Activated CD4-positive, CD25-positive, alpha-beta regulatory T cell treated with anti-CD3 and anti-CD28 coated beads, Interleukin-2, amount 50 U/mL, for 24 hours (primary cell): ENCODE results near the gene FAM229A.
"Not testable (repeated sequence)": the region's sequence is repeated elsewhere in the genome, so short reads cannot be mapped to it uniquely, and the experiment has no call there.

Experiments used
- ATAC-seq, 2 donors: fragments of 150-1000 bp; cut with Tn5 transposase; one replicate each; pipeline ENCODE4 v1.10.0; 2021; ENCODE audit warnings: mild to moderate bottlenecking in 1 of 2, moderate library complexity in 1 of 2

The FAM229A gene, protein sequence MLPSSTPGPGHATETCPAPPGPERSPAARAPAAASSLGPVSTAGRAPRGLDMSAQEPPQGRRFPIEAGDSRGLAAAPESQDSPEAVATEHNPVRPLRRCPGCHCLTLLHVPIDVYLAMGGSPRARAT

DNA sequence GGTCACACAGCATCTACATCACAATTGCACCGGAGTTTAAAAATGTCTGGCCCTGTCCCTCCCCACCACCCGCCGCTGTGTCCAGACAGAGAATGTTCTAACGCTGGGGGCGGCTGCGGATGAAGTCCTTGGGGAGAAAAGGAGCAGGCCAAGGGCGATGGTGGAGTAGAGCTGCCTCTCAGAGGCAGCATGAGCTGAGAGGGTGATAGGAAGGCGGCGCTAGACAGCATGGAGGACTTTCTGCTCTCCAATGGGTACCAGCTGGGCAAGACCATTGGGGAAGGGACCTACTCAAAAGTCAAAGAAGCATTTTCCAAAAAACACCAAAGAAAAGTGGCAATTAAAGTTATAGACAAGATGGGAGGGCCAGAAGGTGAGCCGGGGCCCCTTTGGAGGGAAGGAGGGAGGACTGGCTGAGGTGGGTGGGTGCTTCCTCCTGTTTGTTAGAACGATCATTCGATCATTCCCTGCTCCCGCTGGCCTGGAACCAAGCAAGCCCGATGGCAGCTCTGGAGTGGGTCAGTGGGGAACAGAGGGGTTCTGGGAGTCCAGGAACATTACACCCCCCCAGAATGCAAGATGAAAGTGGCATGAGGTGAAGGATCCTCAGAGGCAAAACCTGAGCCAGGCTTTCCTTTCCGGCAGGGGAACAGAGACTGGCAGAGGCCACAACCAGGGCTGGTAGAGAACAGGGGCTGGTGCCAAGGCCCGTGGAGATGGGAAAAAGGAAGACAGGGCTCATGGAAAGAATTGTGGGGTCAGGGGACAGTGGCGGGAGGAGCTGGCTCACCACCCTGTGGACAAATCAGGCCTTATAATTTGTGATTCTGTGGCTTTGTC is at the start of gene FAM229A, which contains the start of gene TSSK3:
TSS of gene FAM229A (minus strand) at position 12 of the 840 bp plus-strand sequence. CDS start 394 bp downstream, outside the sequence.
TSS of gene TSSK3 (plus strand) at position 66 of the 840 bp plus-strand sequence. CDS start at position 229, 163 bp downstream.
- no peak for ATAC-seq

DNA sequence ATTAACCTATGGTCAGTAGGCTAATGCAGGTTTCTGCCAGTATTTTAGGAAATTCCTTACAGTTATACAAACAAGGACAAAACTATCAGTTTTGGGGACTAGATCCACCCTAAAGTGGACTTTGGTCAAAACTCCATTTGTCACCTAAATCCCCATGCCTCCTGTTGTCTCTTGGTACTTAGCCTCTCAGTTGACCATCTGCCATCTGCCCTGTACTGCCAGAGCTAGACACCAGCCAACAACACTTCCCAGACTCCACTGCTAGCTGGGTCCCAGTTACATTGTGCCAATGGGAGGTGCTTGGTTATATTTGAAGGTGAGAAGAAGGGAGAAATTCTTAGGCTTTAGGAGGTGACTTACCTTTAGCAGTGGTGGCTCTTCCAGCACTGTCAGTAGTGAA is 49.0 kb upstream of the FAM229A start:
- no peak for ATAC-seq

DNA sequence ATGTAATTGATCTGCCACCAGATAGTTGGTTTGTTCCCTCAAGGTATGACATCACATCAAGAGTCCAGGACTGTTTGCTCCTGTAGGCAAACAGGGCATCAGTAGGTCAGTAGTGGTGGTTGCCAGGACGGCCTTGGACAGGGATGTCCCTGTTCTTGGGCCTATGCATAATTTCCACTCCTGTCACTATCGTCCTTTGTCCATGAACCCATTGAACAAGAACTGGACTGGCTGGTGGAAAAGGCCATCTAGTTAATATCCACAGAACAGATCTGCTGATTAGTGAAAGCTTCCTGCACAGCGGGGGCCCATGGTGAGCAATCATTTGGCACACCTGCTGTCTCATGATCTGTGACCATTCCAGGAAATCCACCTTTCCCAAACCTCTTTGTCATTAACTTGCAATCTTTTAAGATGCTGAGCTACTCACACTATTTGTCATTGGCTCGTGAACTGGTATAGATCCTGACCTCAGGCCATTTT is 44.4 kb upstream of the FAM229A start:
- no peak for ATAC-seq

DNA sequence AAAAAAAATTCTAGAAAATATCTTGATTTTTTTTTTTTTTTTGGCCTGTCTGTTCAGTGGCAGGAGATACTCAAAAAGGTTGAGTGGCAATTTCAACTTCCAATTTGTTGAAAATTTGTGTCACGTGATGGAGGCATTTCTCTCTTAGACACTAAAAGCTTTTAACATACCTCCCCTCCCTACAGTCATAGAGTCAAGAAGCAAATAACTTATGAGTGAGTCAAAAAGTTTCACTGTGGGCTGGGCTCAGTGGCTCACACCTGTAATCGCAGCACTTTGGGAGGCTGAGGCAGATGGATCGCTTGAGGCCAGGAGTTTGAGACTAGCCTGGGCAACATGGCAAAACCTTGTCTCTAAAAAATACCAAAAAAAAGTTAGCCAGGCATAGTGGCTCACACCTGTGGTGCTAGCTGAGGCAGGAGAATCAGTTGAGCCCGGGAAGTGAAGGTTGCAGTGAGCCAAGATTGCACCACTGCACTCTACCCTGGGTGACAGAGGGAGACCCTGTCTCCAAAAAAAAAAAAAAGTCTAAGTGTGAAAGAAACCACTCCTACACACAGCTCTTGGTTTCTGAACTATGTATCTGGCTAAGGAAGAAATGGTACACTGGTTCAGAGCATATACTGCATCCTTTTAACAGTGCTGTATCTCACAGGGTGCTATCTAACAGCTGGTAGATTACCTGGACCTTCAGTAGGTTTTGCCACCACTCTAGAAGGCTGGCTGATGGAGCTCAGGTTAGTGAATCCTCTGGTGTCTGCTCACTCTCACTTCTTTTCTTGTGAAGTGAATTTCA is 43.6 kb upstream of the FAM229A start:
- no peak for ATAC-seq

DNA sequence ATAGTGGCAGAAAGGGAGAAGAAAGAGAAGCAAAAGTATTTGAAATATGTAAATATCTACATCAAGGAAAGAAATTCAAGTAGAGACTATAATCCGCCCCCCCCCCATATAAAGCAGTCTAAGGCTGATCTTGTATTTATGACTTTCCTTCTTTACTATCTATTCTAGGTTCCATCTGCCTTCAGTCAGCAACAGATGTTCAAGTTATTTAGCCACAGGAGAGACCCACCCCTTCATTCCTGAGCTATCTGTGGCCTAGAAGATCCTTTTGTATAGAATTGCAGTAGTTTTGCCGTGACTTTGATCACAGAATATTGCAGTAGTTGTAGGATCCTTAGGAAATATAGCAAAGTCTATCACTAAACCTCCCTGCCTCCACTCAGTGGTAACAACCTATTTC is 42.7 kb upstream of the FAM229A start:
- no peak for ATAC-seq

DNA sequence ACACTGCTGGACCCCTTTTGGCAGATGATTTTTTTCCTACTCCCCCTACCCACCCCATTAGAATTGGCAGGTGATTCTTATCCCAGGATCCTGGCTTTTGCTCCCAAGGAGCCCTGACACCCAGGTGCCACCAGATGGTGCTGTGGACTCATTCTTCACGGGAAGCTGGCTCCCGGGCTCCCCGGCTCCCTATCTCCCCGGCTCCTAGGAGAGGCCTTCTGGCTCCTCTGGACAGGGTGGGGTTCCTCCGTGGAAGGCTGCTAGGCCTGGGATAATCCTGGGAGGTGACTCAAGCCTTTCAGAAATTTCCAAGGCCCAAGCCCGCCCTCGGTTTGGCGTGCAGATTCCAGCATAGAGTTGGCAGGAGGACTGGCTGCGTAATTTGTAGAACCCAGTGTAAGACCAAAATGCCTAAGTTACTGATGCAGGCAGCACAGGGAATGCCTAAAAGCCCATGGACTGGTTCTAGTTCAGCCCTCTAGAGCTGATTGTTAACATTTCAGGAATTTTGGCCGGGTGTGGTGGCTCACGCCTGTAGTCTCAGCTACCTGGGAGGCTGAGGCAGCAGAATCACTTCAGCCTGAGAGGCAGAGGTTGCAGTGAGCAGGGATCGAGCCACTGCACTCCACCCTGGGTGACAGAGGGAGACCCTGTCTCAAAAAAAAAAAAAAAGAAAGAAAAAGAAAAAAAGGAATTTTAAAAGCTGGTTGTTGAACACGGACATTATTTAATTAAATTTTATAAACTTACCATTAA is 38.8 kb upstream of the FAM229A start:
- peak in 1 of 2 donors; percentile 65 for ATAC-seq

DNA sequence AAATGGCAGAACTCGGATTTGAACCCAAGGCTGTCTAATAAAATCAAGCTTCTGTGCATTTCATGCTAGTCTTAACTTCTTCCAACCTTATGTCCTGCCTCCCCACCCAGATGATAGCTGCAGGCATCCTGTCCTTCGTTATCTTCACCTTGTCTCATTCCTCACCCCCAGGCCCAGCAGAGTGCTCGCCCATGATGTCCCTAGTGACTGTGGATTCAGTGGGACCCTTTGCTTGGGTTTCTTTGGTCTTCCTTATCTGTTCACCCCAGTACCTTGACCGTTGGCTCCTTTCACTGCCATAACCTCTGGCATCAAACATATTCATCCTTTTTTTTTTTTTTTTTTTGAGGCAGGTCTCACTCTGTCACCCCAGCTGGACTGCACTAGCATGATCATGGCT is 37.6 kb upstream of the FAM229A start:
- ATAC-seq: no peak

DNA sequence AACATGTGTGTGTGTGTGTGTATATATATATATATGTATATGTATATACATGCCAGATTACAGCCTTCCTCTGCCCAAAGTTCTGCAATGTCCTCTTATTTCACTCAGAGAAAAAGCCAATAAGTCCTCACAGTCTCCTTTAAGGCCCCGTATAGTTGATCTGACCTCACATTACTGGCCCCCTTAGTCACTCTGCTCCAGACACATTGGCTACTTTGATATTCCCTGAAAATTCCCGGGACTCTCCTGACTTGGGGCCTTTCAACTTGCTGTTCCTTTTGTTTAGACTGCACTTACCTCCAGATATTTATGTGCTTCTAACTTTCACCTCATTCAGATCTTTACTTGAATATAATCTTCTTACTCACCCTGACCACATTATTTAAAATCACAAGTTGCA is 36.1 kb upstream of the FAM229A start:
- ATAC-seq: no peak

DNA sequence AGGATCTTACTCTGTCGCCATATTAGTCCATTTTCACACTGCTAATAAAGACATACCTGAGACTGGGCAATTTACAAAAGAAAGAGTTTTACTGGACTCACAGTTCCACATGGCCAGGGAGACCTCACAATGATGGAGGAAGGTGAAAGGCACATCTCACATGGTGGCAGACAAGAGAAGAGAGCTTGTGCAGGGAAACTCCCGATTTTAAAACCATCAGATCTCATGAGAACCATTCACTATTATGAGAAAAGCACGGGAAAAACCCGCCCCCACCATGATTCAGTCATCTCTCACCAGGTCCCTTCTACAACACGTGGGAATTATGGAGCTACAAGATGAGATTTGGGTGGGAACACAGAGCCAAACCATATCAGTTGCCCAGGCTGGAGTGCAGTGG is 34.2 kb upstream of the FAM229A start:
- not testable (repeated sequence) for ATAC-seq

DNA sequence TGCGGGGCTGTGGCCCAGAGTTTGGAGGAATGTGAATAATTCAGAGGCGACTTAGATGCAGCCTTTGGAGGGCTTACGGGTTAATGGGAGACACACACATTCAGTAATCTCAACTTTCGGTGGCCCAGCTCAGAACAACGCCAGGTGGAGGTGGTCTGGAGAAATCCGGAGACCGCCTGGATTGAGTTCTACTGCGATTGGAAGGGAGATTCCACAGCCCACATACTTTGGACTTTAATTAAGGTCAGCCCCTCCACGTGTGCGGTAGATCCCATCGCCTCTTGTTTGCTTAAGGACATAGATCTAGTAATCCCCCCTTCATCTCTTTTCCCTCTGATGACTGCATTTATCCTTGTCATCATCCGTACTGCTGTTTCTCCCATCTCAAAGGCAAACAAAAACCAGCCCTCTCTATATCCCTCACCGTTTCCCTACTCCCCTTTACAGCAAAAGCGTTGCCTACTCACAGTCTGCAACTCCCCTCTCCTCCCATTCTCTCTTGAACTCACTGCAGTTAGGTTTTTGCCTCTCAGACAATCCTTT is 32.7 kb upstream of the FAM229A start:
- no peak for ATAC-seq

DNA sequence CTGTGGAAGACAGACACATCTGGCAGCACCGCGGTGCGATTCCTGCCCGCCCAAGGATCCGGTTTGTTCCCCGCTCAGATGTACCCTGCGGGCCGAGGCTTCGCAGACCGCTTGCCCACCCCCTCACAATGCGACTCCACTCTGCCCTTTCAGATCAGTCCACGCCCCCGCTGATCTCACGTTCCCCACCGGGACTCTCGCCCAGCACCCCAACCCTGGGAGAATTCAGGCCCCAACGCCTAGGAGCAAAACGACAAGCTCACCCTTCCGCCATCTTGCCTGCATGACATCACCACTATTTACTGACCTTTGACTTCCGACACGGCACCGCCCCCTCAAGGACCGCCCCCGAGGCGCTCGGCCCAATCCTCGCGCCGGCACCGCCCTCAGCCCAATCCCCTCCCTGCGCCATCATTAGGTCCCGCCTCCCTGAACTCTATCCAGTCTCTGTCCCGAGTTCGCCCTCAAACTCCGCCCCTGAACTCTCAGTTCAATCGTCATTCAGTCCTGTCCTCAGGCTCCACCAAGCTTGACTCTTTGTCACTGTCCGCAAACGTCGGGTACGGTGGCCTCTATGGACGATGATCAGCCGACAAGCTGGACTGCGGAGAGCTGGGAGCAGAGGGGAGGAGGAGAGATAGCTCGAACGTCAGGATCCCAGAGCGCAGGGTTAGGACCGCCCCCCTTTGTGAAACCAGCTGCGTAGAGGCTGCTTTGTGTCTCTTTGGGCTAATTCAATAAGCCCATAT is 32.0 kb upstream of the FAM229A start, which contains the start of gene BSDC1:
TSS of gene BSDC1 (minus strand) at position 301 of the 749 bp plus-strand sequence. CDS start at position 274, 27 bp downstream.
- peak; percentile 96 to 98 for ATAC-seq

DNA sequence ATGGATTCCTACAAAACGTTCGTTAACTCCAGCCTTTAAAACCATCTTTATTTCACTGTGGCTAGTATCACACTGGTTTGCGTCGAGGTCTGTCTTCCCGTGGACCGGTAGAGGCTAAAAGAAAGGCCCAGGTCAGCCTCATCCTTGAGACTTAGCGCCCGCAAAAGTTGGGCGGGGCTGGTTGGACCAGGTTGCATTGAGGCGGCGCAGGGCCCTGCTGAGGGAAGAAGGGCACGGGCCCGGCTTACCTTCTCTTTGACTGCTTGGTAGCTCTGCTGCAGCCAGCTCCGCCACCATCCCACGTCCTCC is 31.5 kb upstream of the FAM229A start:
- peak; percentile 7 to 12 for ATAC-seq

DNA sequence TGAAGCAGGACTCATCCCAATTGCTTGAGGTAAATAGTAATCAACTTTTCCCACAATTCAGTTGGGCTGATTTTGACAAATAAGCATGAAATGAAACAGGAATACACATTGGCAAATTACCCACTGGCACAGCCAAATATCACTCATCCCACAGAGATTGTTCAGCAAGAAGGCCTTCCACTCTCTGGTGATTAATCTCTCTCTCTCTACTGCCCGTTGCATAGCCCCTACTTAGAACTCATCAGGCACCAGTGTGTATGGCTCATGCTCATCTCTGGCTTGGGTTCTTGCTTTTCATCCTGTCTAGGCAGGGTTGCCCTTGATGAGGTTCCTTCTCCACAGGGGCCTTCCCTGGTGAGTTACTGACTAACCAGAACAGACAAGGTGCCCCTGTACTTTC is 30.9 kb upstream of the FAM229A start:
- ATAC-seq: no peak

DNA sequence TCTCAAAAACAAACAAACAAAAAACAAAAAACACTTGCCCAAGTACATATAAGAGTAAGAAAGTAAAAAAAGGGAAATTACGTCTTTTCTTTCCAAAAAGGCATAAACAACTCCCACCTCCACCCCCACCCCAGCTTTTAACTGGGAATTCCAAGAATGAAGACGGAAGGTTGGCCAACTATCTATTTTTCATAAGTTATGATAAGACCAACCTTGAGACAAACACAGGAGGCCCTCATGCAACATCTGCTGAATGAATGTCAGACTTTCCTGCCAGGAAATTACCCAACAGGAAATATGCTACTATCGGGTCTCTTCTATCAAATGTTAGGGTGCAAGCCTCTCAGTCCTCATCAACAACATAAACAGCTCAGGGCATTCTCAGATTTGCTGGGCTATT is 30.0 kb upstream of the FAM229A start:
- ATAC-seq: no peak

DNA sequence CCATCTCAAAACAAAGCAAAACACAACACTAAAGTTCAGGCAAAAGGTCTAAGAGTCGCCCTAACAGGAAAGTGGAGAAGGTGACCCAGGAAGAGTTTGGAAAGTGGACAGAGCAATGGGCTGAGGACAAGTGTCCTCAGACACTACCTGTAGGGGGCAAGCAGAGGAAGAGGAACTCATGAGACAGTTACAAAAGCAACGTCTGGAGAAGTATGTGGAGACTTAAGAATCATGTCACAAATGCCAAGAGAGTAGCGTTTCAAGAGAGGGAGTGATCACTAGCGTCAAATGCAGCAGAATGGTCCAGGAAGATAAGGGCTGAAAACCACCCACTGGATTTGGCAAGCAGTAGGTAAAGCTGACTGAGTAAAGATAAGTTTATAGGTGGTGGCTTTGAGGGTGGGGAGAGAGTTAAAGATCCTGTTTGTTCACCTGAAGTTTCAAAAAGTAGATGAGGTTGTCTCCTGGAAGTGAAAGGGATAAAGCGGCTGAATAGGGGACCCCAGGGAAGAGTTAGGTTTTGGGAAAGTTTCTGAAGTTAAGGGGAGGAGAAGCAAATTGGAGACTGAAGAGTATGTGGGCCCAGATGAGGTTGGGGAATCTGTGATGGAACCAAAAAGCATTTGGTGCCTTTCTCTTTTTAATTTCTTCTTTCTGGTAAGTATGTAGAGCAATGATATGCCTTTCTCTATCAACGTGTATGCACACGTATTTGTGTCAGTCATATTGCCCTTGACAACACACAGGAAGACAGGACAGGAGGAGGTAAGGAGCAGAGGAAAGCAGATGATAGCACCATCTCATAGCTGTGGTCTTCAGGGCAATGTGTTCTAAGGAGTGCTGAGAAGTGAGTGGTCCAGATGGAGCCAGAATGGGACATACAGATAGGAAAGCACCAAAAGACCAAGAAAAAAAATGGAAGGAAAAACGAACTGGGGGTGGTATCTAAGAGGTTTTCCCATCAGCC is 28.9 kb upstream of the FAM229A start:
- no peak for ATAC-seq

DNA sequence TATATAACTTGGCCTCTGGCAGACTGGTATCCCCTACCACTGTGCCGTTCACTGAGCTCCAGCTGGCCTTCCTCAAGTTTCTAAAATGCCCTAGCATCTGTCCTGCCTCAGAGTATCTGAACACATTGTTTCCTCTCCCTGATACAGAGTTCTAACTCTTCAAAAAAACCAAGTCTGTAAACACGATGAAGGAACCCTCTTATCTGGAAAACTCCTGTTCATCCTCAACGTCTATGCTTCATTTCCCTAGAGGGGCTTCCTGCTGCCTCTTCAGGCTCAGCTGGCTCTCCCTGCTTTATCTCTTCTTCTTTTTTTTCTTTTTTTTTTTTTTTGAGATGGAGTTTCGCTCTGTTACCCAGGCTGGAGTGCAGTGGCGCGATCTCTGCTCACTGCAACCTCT is 26.4 kb upstream of the FAM229A start:
- ATAC-seq: no peak

DNA sequence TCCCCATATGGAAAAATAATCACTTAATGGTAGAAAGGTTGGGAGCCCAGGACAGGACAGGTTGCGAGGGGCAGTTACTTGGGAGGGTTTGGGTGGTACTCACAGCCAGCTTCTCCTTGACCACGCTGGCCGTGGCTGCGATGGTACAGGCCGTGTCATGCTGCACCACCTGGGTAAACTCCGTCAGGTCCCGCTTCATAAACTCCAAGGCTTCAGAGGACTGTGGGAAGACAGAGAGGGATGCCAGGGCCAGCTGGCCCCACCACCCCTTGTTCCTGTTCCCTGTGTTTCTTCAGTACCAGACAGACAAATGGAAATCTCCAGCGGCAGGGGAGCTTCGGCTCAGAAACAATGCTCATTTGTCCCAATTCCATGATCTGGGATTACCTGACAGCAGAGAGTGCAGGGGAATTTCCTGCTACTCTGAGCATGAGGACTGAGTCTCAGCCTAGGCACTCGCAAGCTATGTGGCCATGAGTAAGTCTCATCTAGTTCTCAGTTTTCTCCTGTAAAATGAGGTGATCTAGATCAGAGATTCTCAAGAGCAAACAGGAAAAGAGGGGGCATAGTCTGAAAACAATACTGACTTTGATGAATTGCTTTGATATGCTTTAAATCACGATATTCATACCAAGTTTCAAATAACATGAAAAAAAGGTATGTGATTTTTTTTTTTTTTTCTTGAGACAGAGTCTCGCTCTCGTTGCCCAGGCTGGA is 24.5 kb upstream of the FAM229A start:
- ATAC-seq: no peak

DNA sequence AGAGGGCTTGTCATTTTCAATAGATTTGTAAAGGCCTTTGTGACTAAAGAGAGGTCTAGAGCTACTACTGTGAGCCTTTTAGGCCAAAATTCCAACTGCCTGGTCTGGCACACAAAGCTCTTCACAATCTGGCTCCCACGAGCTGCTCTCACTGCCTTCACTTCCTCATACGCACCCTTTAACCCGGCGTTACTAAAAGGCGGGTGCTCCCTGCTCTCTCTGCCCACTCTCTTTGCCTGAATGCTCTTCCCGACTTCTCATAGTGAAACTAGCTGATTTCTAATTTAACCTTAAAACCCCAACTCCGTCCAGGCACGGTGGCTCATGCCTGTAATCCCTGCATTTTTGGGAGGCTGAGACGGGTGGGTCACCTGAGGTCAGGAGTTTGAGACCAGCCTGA is 17.8 kb upstream of the FAM229A start:
- no peak for ATAC-seq

DNA sequence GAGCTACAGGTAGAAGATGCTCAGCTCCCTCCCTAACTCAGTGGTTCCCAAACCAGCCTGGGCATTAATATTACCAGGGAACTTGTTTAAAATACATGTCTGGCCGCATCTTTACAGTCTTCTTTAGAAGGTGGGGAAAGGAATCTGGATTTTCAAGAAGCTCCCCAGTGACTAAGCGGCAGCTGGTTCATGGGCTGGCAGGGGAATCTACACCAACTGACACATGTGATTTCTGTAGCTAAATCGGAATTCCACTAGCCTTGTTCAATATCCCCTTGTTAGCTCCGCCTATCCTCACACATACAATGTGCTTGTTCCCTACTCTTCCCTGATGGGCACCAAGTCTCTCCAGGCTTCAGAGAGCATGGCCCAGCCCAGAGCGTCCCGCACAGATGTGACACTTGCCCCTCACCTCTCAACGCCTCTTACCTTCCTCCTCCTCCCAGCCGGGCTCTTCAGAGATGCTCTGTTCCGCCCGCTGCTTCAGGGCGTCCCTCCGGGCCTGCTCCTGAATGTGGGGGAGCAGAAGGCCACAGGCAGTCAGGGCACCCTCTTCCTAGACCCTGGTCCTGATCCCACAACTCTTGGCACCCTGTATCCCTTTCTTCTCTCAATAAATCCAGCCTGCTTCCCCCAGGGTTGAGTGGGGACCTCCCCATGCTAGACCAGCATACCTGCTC is 15.4 kb upstream of the FAM229A start:
- no peak for ATAC-seq
